ENCODE results near the gene MAML3.

- TF ChIP-seq CREB1 (CRISPR knock-in tag; IDR thresholded peaks at IDR 0.05; ENCODE audit: low read depth) (no peak), CTCF (conservative IDR thresholded peaks at IDR 0.05; ENCODE audit: low read depth in 2 of 2) (peak in 1 of 2 experiments; percentile 28; a peak in 2 of 4 replicates), REST (IDR thresholded peaks at IDR 0.05; ENCODE audit: unreplicated experiment) (no peak), POLR2AphosphoS5 (IDR thresholded peaks at IDR 0.05; ENCODE audit: low read depth) (no peak), EZH2 (IDR thresholded peaks at IDR 0.05; ENCODE audit: low read depth, unreplicated experiment) (no peak), ZNF331 (CRISPR knock-in tag; IDR thresholded peaks at IDR 0.05; ENCODE audit: low read depth) (no peak), EZH2phosphoT487 (IDR thresholded peaks at IDR 0.05; ENCODE audit: unreplicated experiment) (no peak), ZNF114 (CRISPR knock-in tag; IDR thresholded peaks at IDR 0.05) (no peak), JUNB (IDR thresholded peaks at IDR 0.05; ENCODE audit: unreplicated experiment) (no peak), ETS1 (IDR thresholded peaks at IDR 0.05) (no peak), STAT1 (IDR thresholded peaks at IDR 0.05; ENCODE audit: unreplicated experiment) (no peak), ZNF462 (CRISPR knock-in tag; IDR thresholded peaks at IDR 0.05) (no peak), NANOG (IDR thresholded peaks at IDR 0.05; ENCODE audit: borderline replicate concordance) (no peak)
These were observed 319.7 kb downstream of the MAML3 start for GRCh38 chr4:139834226-139834662.
